ENCODE data around the gene PRDM2. TPM values are rescaled to one million over a fixed set of nuclear protein-coding genes. Genes with fewer than 3 reads are reported as not detected.

PRDM2 gene
- polyA plus RNA-seq, 1 of the 3 experiments (the other 2 are of a cell fraction): 7.2 TPM

DNA sequence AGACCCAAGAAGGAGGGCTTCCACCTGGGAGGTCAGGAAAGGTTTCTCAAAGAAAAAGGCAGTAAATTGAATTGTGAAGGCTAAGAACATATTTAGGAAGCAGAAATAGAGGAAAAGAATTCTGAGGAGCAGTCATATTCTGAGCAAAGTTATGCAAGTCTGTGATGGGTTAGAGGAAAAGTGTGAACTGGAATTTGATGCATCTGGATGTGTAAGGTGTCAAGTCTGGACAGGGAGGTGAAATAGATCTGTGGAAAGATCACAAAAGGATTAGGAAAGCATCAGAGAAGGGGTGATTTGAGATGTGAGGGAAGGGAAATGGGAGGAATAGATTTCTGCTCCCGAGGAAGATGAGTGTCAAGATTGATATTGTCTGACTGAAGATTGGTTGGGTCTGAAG, 18.1 kb upstream of the PRDM2 start:
- no peak for TF ChIP-seq TAF1 (IDR thresholded peaks at IDR 0.05; ENCODE audit: borderline replicate concordance, low read depth, low read length)
- TF ChIP-seq RCOR1 (IDR thresholded peaks at IDR 0.05; ENCODE audit: low read length): no peak
- TF ChIP-seq NRF1 (IDR thresholded peaks at IDR 0.05; ENCODE audit: low read depth, low read length): no peak
- no peak for TF ChIP-seq MEF2A (IDR thresholded peaks at IDR 0.05; ENCODE audit: borderline replicate concordance, low read depth)
- no peak for TF ChIP-seq RXRA (IDR thresholded peaks at IDR 0.05; ENCODE audit: borderline replicate concordance, low read depth)
- no peak for TF ChIP-seq RAD21 (IDR thresholded peaks at IDR 0.05; ENCODE audit: low read length)
- no peak for TF ChIP-seq EZH2phosphoT487 (IDR thresholded peaks at IDR 0.05; ENCODE audit: borderline replicate concordance, low read depth)
- no peak for TF ChIP-seq FOSL2 (IDR thresholded peaks at IDR 0.05; ENCODE audit: borderline replicate concordance, low read depth)
- TF ChIP-seq MXI1 (IDR thresholded peaks at IDR 0.05; ENCODE audit: low read depth, low read length): no peak
- no peak for TF ChIP-seq CHD2 (IDR thresholded peaks at IDR 0.05; ENCODE audit: low read length, partially characterized antibody)
- no peak for TF ChIP-seq FOXM1 (IDR thresholded peaks at IDR 0.05; ENCODE audit: low read depth)
- TF ChIP-seq GABPA (IDR thresholded peaks at IDR 0.05; ENCODE audit: low read depth): no peak
- TF ChIP-seq TCF12 (IDR thresholded peaks at IDR 0.05): no peak
- no peak for TF ChIP-seq GATA2 (CRISPR knock-in tag; IDR thresholded peaks at IDR 0.05)
- TF ChIP-seq, protein P1, sequence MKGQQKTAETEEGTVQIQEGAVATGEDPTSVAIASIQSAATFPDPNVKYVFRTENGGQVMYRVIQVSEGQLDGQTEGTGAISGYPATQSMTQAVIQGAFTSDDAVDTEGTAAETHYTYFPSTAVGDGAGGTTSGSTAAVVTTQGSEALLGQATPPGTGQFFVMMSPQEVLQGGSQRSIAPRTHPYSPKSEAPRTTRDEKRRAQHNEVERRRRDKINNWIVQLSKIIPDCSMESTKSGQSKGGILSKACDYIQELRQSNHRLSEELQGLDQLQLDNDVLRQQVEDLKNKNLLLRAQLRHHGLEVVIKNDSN (IDR thresholded peaks at IDR 0.05; ENCODE audit: borderline replicate concordance, low read depth): no peak
- no peak for TF ChIP-seq NFIC (IDR thresholded peaks at IDR 0.05; ENCODE audit: borderline replicate concordance)
- POLR2A ChIA-PET: no interaction called here
- Histone ChIP-seq H3K36me3 (replicated peaks in 1 of 2; ENCODE audit: control insufficient read depth in 1 of 2, insufficient read depth in 2 of 2, low read length in 1 of 2) (no peaks in the 10 kb centered on the region), H3K4me2 (no peak overlapping the region), H3K9ac (no peak overlapping the region), H2AFZ (ENCODE audit: low read depth) (no peak overlapping the region), H3K4me3 (ENCODE audit: low read depth in 2 of 2, low read length in 1 of 2) (no peak overlapping the region), H3K9me2 (no peaks in the 10 kb centered on the region), H3K4me1 (ENCODE audit: control insufficient read depth in 1 of 2, insufficient read depth in 2 of 2, low read depth in 1 of 2, low read length in 1 of 2) (no peaks in the 10 kb centered on the region; a peak in 1 of 4 replicates), H3K27ac (ENCODE audit: low read depth in 2 of 2, low read length in 1 of 2) (no peak overlapping the region), H3K9me3 (no peaks in the 10 kb centered on the region), H3F3A (replicated peaks; ENCODE audit: insufficient read depth) (no peaks in the 10 kb centered on the region), H4K20me1 (ENCODE audit: insufficient read depth) (no peaks in the 10 kb centered on the region), H3K79me2 (ENCODE audit: insufficient read depth) (no peaks in the 10 kb centered on the region), H3K27me3 (ENCODE audit: insufficient read depth) (no peaks in the 10 kb centered on the region)
- CTCF ChIA-PET: interaction anchor here (1.2 kb wide), 1 partner anchor 11 kb away, joined by 4 read pairs; no protein-coding TSS in a partner anchor
- WGBS (ENCODE audit: low lambda C conversion rate): 4% methylated on average over 1 of the region's 1 CpG
- no peak for DNase-seq

DNA sequence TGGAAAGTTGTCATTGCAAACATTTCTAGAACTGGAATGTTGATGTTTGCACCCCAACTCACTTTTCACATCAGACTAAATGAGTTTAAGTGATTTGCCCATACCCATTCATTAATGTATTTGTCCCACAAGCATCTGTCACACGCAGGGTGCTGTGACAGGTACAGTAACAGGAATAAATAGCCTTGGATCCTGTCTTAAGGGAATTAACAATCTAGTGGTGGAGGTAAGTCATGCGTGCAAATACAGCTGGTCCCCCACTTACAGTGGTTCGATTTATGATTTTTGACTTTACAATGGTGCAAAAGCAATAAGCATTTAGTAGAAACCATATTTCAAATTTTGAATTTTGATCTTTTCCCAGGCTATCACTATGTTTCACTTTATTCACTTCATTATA, 17.5 kb upstream of the PRDM2 start:
- no peaks in the 10 kb centered on the region for H3K27me3 ChIP-seq (ENCODE audit: insufficient read depth)
- WGBS (ENCODE audit: low lambda C conversion rate): 2% methylated on average over 3 of the region's 3 CpGs
- no peaks in the 10 kb centered on the region; a peak in 1 of 4 replicates for H3K4me1 ChIP-seq (ENCODE audit: control insufficient read depth in 1 of 2, insufficient read depth in 2 of 2, low read depth in 1 of 2, low read length in 1 of 2)
- no peak for DNase-seq
- POLR2A ChIA-PET: no interaction called here
- H2AFZ ChIP-seq (ENCODE audit: low read depth): no peak overlapping the region
- no peak overlapping the region for H3K9ac ChIP-seq
- no peaks in the 10 kb centered on the region for H4K20me1 ChIP-seq (ENCODE audit: insufficient read depth)
- H3K4me3 ChIP-seq (ENCODE audit: low read depth in 2 of 2, low read length in 1 of 2): no peak overlapping the region
- H3K9me3 ChIP-seq: no peaks in the 10 kb centered on the region
- H3K79me2 ChIP-seq (ENCODE audit: insufficient read depth): no peaks in the 10 kb centered on the region
- no peaks in the 10 kb centered on the region for H3K9me2 ChIP-seq
- CTCF ChIA-PET: interaction anchor here (1.2 to 1.3 kb wide), 2 partner anchors 11 to 17 kb away, joined by 4 read pairs; no protein-coding TSS in a partner anchor
- H3K4me2 ChIP-seq: no peak overlapping the region
- H3K36me3 ChIP-seq (replicated peaks in 1 of 2; ENCODE audit: control insufficient read depth in 1 of 2, insufficient read depth in 2 of 2, low read length in 1 of 2): no peaks in the 10 kb centered on the region
- no peaks in the 10 kb centered on the region for H3F3A ChIP-seq (replicated peaks; ENCODE audit: insufficient read depth)
- no peak overlapping the region for H3K27ac ChIP-seq (ENCODE audit: low read depth in 2 of 2, low read length in 1 of 2)
- no peak for TF ChIP-seq TEAD4 (IDR thresholded peaks at IDR 0.05; ENCODE audit: borderline replicate concordance, insufficient read depth)
- no peak for TF ChIP-seq MEF2A (IDR thresholded peaks at IDR 0.05; ENCODE audit: borderline replicate concordance, low read depth)
- no peak for TF ChIP-seq EZH2phosphoT487 (IDR thresholded peaks at IDR 0.05; ENCODE audit: borderline replicate concordance, low read depth)
- no peak for TF ChIP-seq RAD21 (IDR thresholded peaks at IDR 0.05; ENCODE audit: low read length)
- no peak for TF ChIP-seq FOXJ3 (CRISPR knock-in tag; IDR thresholded peaks at IDR 0.05)
- TF ChIP-seq TAF1 (IDR thresholded peaks at IDR 0.05; ENCODE audit: borderline replicate concordance, low read depth, low read length): no peak
- TF ChIP-seq, protein P2, sequence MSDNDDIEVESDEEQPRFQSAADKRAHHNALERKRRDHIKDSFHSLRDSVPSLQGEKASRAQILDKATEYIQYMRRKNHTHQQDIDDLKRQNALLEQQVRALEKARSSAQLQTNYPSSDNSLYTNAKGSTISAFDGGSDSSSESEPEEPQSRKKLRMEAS (IDR thresholded peaks at IDR 0.05; ENCODE audit: low read depth): no peak
- TF ChIP-seq FOXM1 (IDR thresholded peaks at IDR 0.05; ENCODE audit: low read depth): no peak
- TF ChIP-seq, protein P3, sequence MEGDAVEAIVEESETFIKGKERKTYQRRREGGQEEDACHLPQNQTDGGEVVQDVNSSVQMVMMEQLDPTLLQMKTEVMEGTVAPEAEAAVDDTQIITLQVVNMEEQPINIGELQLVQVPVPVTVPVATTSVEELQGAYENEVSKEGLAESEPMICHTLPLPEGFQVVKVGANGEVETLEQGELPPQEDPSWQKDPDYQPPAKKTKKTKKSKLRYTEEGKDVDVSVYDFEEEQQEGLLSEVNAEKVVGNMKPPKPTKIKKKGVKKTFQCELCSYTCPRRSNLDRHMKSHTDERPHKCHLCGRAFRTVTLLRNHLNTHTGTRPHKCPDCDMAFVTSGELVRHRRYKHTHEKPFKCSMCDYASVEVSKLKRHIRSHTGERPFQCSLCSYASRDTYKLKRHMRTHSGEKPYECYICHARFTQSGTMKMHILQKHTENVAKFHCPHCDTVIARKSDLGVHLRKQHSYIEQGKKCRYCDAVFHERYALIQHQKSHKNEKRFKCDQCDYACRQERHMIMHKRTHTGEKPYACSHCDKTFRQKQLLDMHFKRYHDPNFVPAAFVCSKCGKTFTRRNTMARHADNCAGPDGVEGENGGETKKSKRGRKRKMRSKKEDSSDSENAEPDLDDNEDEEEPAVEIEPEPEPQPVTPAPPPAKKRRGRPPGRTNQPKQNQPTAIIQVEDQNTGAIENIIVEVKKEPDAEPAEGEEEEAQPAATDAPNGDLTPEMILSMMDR (IDR thresholded peaks at IDR 0.05): no peak
- TF ChIP-seq, protein P4, sequence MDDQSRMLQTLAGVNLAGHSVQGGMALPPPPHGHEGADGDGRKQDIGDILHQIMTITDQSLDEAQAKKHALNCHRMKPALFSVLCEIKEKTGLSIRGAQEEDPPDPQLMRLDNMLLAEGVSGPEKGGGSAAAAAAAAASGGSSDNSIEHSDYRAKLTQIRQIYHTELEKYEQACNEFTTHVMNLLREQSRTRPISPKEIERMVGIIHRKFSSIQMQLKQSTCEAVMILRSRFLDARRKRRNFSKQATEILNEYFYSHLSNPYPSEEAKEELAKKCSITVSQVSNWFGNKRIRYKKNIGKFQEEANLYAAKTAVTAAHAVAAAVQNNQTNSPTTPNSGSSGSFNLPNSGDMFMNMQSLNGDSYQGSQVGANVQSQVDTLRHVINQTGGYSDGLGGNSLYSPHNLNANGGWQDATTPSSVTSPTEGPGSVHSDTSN (IDR thresholded peaks at IDR 0.05): no peak
- no peak for TF ChIP-seq TCF12 (IDR thresholded peaks at IDR 0.05)
- TF ChIP-seq, protein P5, sequence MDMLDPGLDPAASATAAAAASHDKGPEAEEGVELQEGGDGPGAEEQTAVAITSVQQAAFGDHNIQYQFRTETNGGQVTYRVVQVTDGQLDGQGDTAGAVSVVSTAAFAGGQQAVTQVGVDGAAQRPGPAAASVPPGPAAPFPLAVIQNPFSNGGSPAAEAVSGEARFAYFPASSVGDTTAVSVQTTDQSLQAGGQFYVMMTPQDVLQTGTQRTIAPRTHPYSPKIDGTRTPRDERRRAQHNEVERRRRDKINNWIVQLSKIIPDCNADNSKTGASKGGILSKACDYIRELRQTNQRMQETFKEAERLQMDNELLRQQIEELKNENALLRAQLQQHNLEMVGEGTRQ (IDR thresholded peaks at IDR 0.05; ENCODE audit: borderline replicate concordance, low read depth, low read length): no peak
